ENCODE results near the gene TMEM109.

DNA sequence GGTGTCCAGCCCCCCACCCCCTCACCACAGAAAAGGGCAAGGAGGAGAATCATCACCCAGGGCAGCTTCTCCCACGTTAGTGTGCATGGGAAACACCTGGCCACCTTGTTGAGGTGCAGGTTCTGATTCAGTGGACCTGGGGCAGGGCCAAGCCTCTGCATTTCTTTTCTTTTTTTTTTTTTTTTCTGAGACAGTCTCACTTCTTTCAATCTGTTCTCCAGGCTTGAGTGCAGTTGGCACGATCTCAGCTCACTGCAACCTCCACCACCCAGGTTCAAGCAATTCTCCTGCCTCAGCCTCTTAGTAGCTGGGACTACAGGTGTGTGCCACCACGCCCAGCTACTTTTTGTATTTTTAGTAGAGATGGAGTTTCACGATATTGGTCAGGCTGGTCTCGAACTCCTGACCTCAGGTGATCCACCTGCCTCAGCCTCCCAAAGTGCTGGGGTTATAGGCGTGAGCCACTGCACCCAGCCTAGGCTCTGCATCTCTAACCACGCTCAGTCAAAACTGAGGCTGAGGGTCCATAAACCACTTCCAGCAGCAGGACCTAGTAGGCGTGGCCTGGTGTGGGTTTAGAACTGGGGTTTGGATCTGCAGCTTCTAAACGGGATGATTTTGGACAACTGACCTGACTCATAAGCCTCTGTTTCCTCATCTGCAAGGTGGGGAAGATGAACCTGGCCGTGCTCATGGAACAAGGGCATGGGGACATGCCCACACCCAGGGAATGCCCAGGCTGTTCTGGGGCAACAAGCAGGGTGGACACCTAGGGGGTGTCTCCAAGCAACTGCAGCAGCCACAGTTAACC is 45.9 kb upstream of the TMEM109 start:
- TF ChIP-seq, protein P1, sequence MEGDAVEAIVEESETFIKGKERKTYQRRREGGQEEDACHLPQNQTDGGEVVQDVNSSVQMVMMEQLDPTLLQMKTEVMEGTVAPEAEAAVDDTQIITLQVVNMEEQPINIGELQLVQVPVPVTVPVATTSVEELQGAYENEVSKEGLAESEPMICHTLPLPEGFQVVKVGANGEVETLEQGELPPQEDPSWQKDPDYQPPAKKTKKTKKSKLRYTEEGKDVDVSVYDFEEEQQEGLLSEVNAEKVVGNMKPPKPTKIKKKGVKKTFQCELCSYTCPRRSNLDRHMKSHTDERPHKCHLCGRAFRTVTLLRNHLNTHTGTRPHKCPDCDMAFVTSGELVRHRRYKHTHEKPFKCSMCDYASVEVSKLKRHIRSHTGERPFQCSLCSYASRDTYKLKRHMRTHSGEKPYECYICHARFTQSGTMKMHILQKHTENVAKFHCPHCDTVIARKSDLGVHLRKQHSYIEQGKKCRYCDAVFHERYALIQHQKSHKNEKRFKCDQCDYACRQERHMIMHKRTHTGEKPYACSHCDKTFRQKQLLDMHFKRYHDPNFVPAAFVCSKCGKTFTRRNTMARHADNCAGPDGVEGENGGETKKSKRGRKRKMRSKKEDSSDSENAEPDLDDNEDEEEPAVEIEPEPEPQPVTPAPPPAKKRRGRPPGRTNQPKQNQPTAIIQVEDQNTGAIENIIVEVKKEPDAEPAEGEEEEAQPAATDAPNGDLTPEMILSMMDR (conservative IDR thresholded peaks at IDR 0.05; ENCODE audit: low read length): no peak
- no peak for TF ChIP-seq EZH2phosphoT487 (IDR thresholded peaks at IDR 0.05; ENCODE audit: borderline replicate concordance)
